Activated CD4-positive, alpha-beta T cell treated with anti-CD3 and anti-CD28 coated beads for 4 hours (primary cell): ENCODE results near the gene FPR2.
"Not testable (repeated sequence)": the region's sequence is repeated elsewhere in the genome, so short reads cannot be mapped to it uniquely, and the experiment has no call there.

Experiments
- DNase-seq, 2 donors: peaks; one replicate each; pipeline ENCODE4 v3.0.0-alpha.2; 2020

FPR2 gene

GRCh38 chr19:51760697-51761356 lies at the start of gene FPR2:
Gene FPR2 (plus strand): TSS chr19:51761180. CDS start chr19:51768659, 7,479 bp downstream.
- no peak for DNase-seq

GRCh38 chr19:51711702-51712101 lies 49.3 kb upstream of the FPR2 start:
- DNase-seq = no peak

GRCh38 chr19:51712461-51713081 lies 48.4 kb upstream of the FPR2 start:
- no peak for DNase-seq

GRCh38 chr19:51713319-51714285 lies 47.4 kb upstream of the FPR2 start:
- no peak for DNase-seq

- no peak for DNase-seq
These were observed 46.1 kb upstream of the FPR2 start for GRCh38 chr19:51714848-51715247.

- DNase-seq = no peak
These were observed 45.1 kb upstream of the FPR2 start for GRCh38 chr19:51715850-51716249.

GRCh38 chr19:51716925-51717324 lies 44.1 kb upstream of the FPR2 start:
- DNase-seq = no peak

GRCh38 chr19:51719251-51719988 lies 41.6 kb upstream of the FPR2 start:
- no peak for DNase-seq

GRCh38 chr19:51721905-51722304 lies 39.1 kb upstream of the FPR2 start:
- no peak for DNase-seq

GRCh38 chr19:51722492-51722891 lies 38.5 kb upstream of the FPR2 start:
- DNase-seq = no peak

GRCh38 chr19:51724543-51724942 lies 36.4 kb upstream of the FPR2 start:
- no peak for DNase-seq

GRCh38 chr19:51726049-51726448 lies 34.9 kb upstream of the FPR2 start:
- no peak for DNase-seq

GRCh38 chr19:51727349-51727880 lies 33.6 kb upstream of the FPR2 start:
- no peak for DNase-seq

- no peak for DNase-seq
These were observed 31.2 kb upstream of the FPR2 start for GRCh38 chr19:51729781-51730180.

- DNase-seq = no peak
These were observed 27.0 kb upstream of the FPR2 start for GRCh38 chr19:51733742-51734522.

- no peak for DNase-seq
These were observed 25.1 kb upstream of the FPR2 start for GRCh38 chr19:51735759-51736449.

- DNase-seq = no peak
These were observed 23.6 kb upstream of the FPR2 start for GRCh38 chr19:51737389-51737788.

- DNase-seq = no peak
These were observed 23.1 kb upstream of the FPR2 start for GRCh38 chr19:51737924-51738323.

- DNase-seq = not testable (repeated sequence)
These were observed 22.5 kb upstream of the FPR2 start for GRCh38 chr19:51738523-51738922.

- no peak for DNase-seq
These were observed 21.3 kb upstream of the FPR2 start for GRCh38 chr19:51739466-51740213.
